HEK293 (cell line): Measurements from ENCODE around the gene TAS2R8.

ENCODE experiments used
- CTCF ChIA-PET: fragments of 350-600 bp; formaldehyde crosslinking; extraction: SDS; loops from one replicate; lab custom pipeline; 2021; ENCODE audit warnings: antibody characterized with exemption; lab: Yijun Ruan, JAX
- POLR2A ChIA-PET: fragments of 300-600 bp; formaldehyde crosslinking; extraction: SDS; loops from one replicate; lab custom pipeline; 2020; ENCODE audit warnings: antibody characterized with exemption, inconsistent platforms; lab: Yijun Ruan, JAX
- H3K27ac ChIP-seq: fragments of 200-500 bp; sonication (Bioruptor generic); 2 replicates; pipeline ENCODE4 v1.5.1; 2014; ENCODE audit warnings: low read depth, low read length, control low read depth, inconsistent platforms; ENCODE audit errors: extremely low read depth
- H3K36me3 ChIP-seq, 2 experiments: fragments of 200-500 bp in 1 of 2; sonication (Bioruptor generic) in 1 of 2; 1 replicate in 1 of 2; 2 replicates in 1 of 2; pipeline ENCODE4 v1.5.1; 2014 to 2017; ENCODE audit warnings: inconsistent platforms in 2 of 2, low read length in 2 of 2; ENCODE audit not compliant: control insufficient read depth in 2 of 2, insufficient read depth in 1 of 2
- H3K4me1 ChIP-seq: fragments of 200-500 bp; sonication (Bioruptor generic); 2 replicates; pipeline ENCODE4 v1.5.1; 2014; ENCODE audit warnings: mild to moderate bottlenecking, low read length, inconsistent platforms; ENCODE audit not compliant: control insufficient read depth, insufficient read depth
- H3K4me3 ChIP-seq: 2 replicates; pipeline ENCODE4 v1.5.1; 2011; ENCODE audit warnings: low read depth, mild to moderate bottlenecking, control low read depth, low read length, moderate library complexity
- H3K9me3 ChIP-seq: fragments of 200-500 bp; sonication (Bioruptor generic); 2 replicates; pipeline ENCODE4 v1.5.1; 2014; ENCODE audit warnings: low read depth, low read length, inconsistent platforms; ENCODE audit not compliant: control insufficient read depth, insufficient read depth
- BCL11A ChIP-seq: fragments of 450-650 bp; formaldehyde crosslinking; IDR thresholded peaks from 2 replicates; pipeline ENCODE4 v1.5.1; 2016; ENCODE audit warnings: low read depth, missing biosample characterization, missing genetic modification characterization
- GFI1B ChIP-seq: fragments of 450-650 bp; formaldehyde crosslinking; IDR thresholded peaks from 2 replicates; pipeline ENCODE4 v1.5.1; 2016; ENCODE audit warnings: missing biosample characterization, missing genetic modification characterization
- GLI4 ChIP-seq: fragments of 450-650 bp; formaldehyde crosslinking; IDR thresholded peaks from 2 replicates; pipeline ENCODE4 v1.5.1; 2016; ENCODE audit warnings: missing biosample characterization, missing genetic modification characterization
- PRDM2 ChIP-seq: fragments of 450-650 bp; formaldehyde crosslinking; IDR thresholded peaks from 2 replicates; pipeline ENCODE4 v1.5.1; 2016; ENCODE audit warnings: missing biosample characterization, missing genetic modification characterization, borderline replicate concordance
- SETDB1 ChIP-seq: IDR thresholded peaks from one replicate; pipeline ENCODE4 v1.6.1; 2017; ENCODE audit warnings: mild to moderate bottlenecking, low read length, moderate library complexity, mixed read lengths; ENCODE audit not compliant: insufficient read length
- ZBTB26 ChIP-seq: fragments of 450-650 bp; formaldehyde crosslinking; optimal IDR thresholded peaks from 2 replicates; pipeline ENCODE3; 2016; ENCODE audit warnings: missing biosample characterization, mild to moderate bottlenecking, missing genetic modification characterization
- ZFHX2 ChIP-seq: fragments of 450-650 bp; formaldehyde crosslinking; conservative IDR thresholded peaks from 2 replicates; pipeline ENCODE4 v1.5.1; 2016; ENCODE audit warnings: missing biosample characterization, missing genetic modification characterization
- ZFP41 ChIP-seq: fragments of 450-650 bp; formaldehyde crosslinking; IDR thresholded peaks from 2 replicates; pipeline ENCODE4 v1.5.1; 2016; ENCODE audit warnings: missing biosample characterization, missing genetic modification characterization, borderline replicate concordance
- ZFP69B ChIP-seq: fragments of 450-650 bp; formaldehyde crosslinking; IDR thresholded peaks from 2 replicates; pipeline ENCODE4 v1.5.1; 2016; ENCODE audit warnings: missing biosample characterization, missing genetic modification characterization
- ZNF138 ChIP-seq: fragments of 450-650 bp; formaldehyde crosslinking; IDR thresholded peaks from 2 replicates; pipeline ENCODE4 v1.5.1; 2016; ENCODE audit warnings: missing biosample characterization, missing genetic modification characterization, borderline replicate concordance
- ZNF169 ChIP-seq: fragments of 450-650 bp; formaldehyde crosslinking; IDR thresholded peaks from 2 replicates; pipeline ENCODE4 v1.5.1; 2016; ENCODE audit warnings: missing biosample characterization, missing genetic modification characterization
- ZNF23 ChIP-seq: fragments of 450-650 bp; formaldehyde crosslinking; IDR thresholded peaks from 2 replicates; pipeline ENCODE4 v1.5.1; 2016; ENCODE audit warnings: missing biosample characterization, missing genetic modification characterization, borderline replicate concordance
- ZNF248 ChIP-seq: fragments of 450-650 bp; formaldehyde crosslinking; IDR thresholded peaks from 2 replicates; pipeline ENCODE4 v1.5.1; 2017; ENCODE audit warnings: missing biosample characterization, missing genetic modification characterization
- ZNF391 ChIP-seq: fragments of 450-650 bp; formaldehyde crosslinking; IDR thresholded peaks from 2 replicates; pipeline ENCODE4 v1.5.1; 2016; ENCODE audit warnings: low read depth, missing biosample characterization, missing genetic modification characterization, borderline replicate concordance
- ZNF501 ChIP-seq: fragments of 450-650 bp; formaldehyde crosslinking; IDR thresholded peaks from 2 replicates; pipeline ENCODE4 v1.5.1; 2016; ENCODE audit warnings: missing biosample characterization, missing genetic modification characterization
- ZNF513 ChIP-seq: fragments of 450-650 bp; IDR thresholded peaks from 2 replicates; pipeline ENCODE4 v1.5.1; 2018; ENCODE audit warnings: missing biosample characterization, missing genetic modification characterization
- ZNF514 ChIP-seq: fragments of 450-650 bp; formaldehyde crosslinking; IDR thresholded peaks from 2 replicates; pipeline ENCODE4 v1.5.1; 2016; ENCODE audit warnings: missing biosample characterization, missing genetic modification characterization
- ZNF707 ChIP-seq: fragments of 450-650 bp; formaldehyde crosslinking; IDR thresholded peaks from 2 replicates; pipeline ENCODE4 v1.5.1; 2016; ENCODE audit warnings: missing biosample characterization, missing genetic modification characterization
- ZSCAN5A ChIP-seq: fragments of 450-650 bp; formaldehyde crosslinking; IDR thresholded peaks from 2 replicates; pipeline ENCODE4 v1.5.1; 2016; ENCODE audit warnings: missing biosample characterization, missing genetic modification characterization
- ZXDB ChIP-seq: fragments of 450-650 bp; formaldehyde crosslinking; IDR thresholded peaks from 2 replicates; pipeline ENCODE4 v1.5.1; 2016; ENCODE audit warnings: missing biosample characterization, missing genetic modification characterization

The TAS2R8 gene

GRCh38 chr12:10810068-10810467 lies 3.0 kb upstream of the TAS2R8 start, which contains the start of gene TAS2R9:
TAS2R9 (minus strand) TSS chr12:10810168; CDS start chr12:10810075, 93 bp downstream.
- ChIA-PET POLR2A (no interaction called here), CTCF (no interaction called here)

GRCh38 chr12:10802587-10802986 lies 4.5 kb downstream of the TAS2R8 start, which contains the start of gene TAS2R7:
TAS2R7 (minus strand) TSS chr12:10802627; CDS start chr12:10802570, 57 bp downstream.
- Histone ChIP-seq H3K9me3 (no peaks in the 10 kb centered on the region; the same call in 1 of the 2 replicates), H3K36me3 (no peaks in the 10 kb centered on the region), H3K4me1 (no peaks in the 10 kb centered on the region), H3K27ac (no peak within 1 kb of the TSS), H3K4me3 (no peak within 1 kb of the TSS)
- TF ChIP-seq ZNF391 (tag by site-specific recombination) = no peak
- no peak for TF ChIP-seq BCL11A (tag by site-specific recombination)
- no peak for TF ChIP-seq ZNF514 (tag by site-specific recombination)
- no peak for TF ChIP-seq GLI4 (tag by site-specific recombination)
- no peak for TF ChIP-seq ZNF169 (tag by site-specific recombination)
- TF ChIP-seq SETDB1 = no peak
- TF ChIP-seq ZNF23 = no peak
- no peak for TF ChIP-seq ZNF138 (tag by site-specific recombination)
- ChIA-PET CTCF (no interaction called here), POLR2A (no interaction called here)

More at GRCh38 chr12:10810068-10810467, 3.0 kb upstream of the TAS2R8 start, which contains the start of gene TAS2R9:
- H3K4me3 ChIP-seq = no peak within 1 kb of the TSS
- no peak within 1 kb of the TSS for H3K27ac ChIP-seq
- H3K36me3 ChIP-seq = no peaks in the 10 kb centered on the region
- H3K9me3 ChIP-seq = no peaks in the 10 kb centered on the region
- H3K4me1 ChIP-seq = no peaks in the 10 kb centered on the region
- TF ChIP-seq PRDM2 (tag by site-specific recombination) (no peak), ZNF248 (tag by site-specific recombination) (no peak), GFI1B (no peak)
- TF ChIP-seq, all 188 proteins: peak for 0

GRCh38 chr12:10801741-10802140 lies 5.3 kb downstream of the TAS2R8 start:
- Histone ChIP-seq H3K9me3 (no peaks in the 10 kb centered on the region; the same call in 1 of the 2 replicates), H3K4me1 (no peaks in the 10 kb centered on the region), H3K27ac (no peak overlapping the region), H3K36me3 (no peaks in the 10 kb centered on the region), H3K4me3 (no peak overlapping the region)
- POLR2A ChIA-PET = no interaction called here
- CTCF ChIA-PET = no interaction called here
- TF ChIP-seq ZNF169 (tag by site-specific recombination) (no peak), ZBTB26 (no peak), ZSCAN5A (no peak), ZNF707 (tag by site-specific recombination) (no peak), ZFHX2 (tag by site-specific recombination) (no peak), ZNF23 (no peak), ZNF513 (no peak), ZXDB (tag by site-specific recombination) (no peak), ZFP69B (tag by site-specific recombination) (no peak), ZNF501 (tag by site-specific recombination) (no peak), ZFP41 (tag by site-specific recombination) (no peak)
